Measurements from ENCODE around the gene LAMA3. TPM values are rescaled to one million over a fixed set of nuclear protein-coding genes. Genes with fewer than 3 reads are reported as not detected.

The LAMA3 gene
- total RNA-seq, 2 donors from 2014 or later: 9.3 to 21.1 TPM

- intact Hi-C loops (cut with DNase I): no loop called here
- no peak for DNase-seq
- ATAC-seq: no peak
- Histone ChIP-seq H3K9me3 (no peaks in the 10 kb centered on the region), H3K4me1 (no peaks in the 10 kb centered on the region), H3K4me3 (no peak overlapping the region), H3K36me3 (replicated peaks in 1 of 2; ENCODE audit: insufficient read depth in 1 of 2, low read depth in 2 of 2) (no peaks in the 10 kb centered on the region), H3K27me3 (no peaks in the 10 kb centered on the region), H3K27ac (no peak overlapping the region)
- 34 to 42% methylated on average over 4 of the region's 4 CpGs for WGBS, 2 donors
- TF ChIP-seq CTCF (IDR thresholded peaks at IDR 0.05) (no peak), POLR2A (IDR thresholded peaks at IDR 0.05) (no peak)
Observed at GRCh38 chr18:23668731-23669130, 20.5 kb upstream of the LAMA3 start.

- Histone ChIP-seq H3K4me1 (no peaks in the 10 kb centered on the region), H3K27me3 (no peaks in the 10 kb centered on the region), H3K27ac (no peak overlapping the region), H3K36me3 (replicated peaks in 1 of 2; ENCODE audit: insufficient read depth in 1 of 2, low read depth in 2 of 2) (no peaks in the 10 kb centered on the region), H3K4me3 (no peak overlapping the region), H3K9me3 (no peaks in the 10 kb centered on the region)
- TF ChIP-seq POLR2A (IDR thresholded peaks at IDR 0.05) (no peak), CTCF (IDR thresholded peaks at IDR 0.05) (no peak)
- ATAC-seq: no peak
- 77 to 88% methylated on average over 8 of the region's 8 CpGs for WGBS, 2 donors
- DNase-seq: no peak
- intact Hi-C loops (cut with DNase I): no loop called here
Observed at GRCh38 chr18:23669202-23669766, 20.0 kb upstream of the LAMA3 start.

- Histone ChIP-seq H3K27me3 (no peaks in the 10 kb centered on the region), H3K4me3 (no peak overlapping the region), H3K4me1 (no peaks in the 10 kb centered on the region), H3K36me3 (replicated peaks in 1 of 2; ENCODE audit: insufficient read depth in 1 of 2, low read depth in 2 of 2) (no peaks in the 10 kb centered on the region), H3K9me3 (no peaks in the 10 kb centered on the region), H3K27ac (no peak overlapping the region)
- TF ChIP-seq POLR2A (IDR thresholded peaks at IDR 0.05) (no peak), CTCF (IDR thresholded peaks at IDR 0.05) (no peak)
- intact Hi-C loops (cut with DNase I): no loop called here
- no peak for DNase-seq
- 78 to 81% methylated on average over 4 of the region's 4 CpGs for WGBS, 2 donors
- no peak for ATAC-seq
Observed at GRCh38 chr18:23669804-23670405, 19.3 kb upstream of the LAMA3 start.

- peak; percentile 48 for ATAC-seq
- 47 to 71% methylated on average over 1 of the region's 1 CpG for WGBS, 2 donors
- Histone ChIP-seq H3K9me3 (no peaks in the 10 kb centered on the region), H3K27me3 (no peaks in the 10 kb centered on the region), H3K4me3 (no peak overlapping the region), H3K27ac (no peak overlapping the region), H3K4me1 (no peaks in the 10 kb centered on the region), H3K36me3 (replicated peaks in 1 of 2; ENCODE audit: insufficient read depth in 1 of 2, low read depth in 2 of 2) (no peaks in the 10 kb centered on the region)
- DNase-seq: peak in 1 of 4 donors; percentile 7
- TF ChIP-seq POLR2A (IDR thresholded peaks at IDR 0.05) (no peak), CTCF (IDR thresholded peaks at IDR 0.05) (no peak)
- intact Hi-C loops (cut with DNase I): no loop called here
Observed at GRCh38 chr18:23671564-23671963, 17.7 kb upstream of the LAMA3 start.

- Histone ChIP-seq H3K4me1 (no peaks in the 10 kb centered on the region), H3K27me3 (no peaks in the 10 kb centered on the region), H3K36me3 (replicated peaks in 1 of 2; ENCODE audit: insufficient read depth in 1 of 2, low read depth in 2 of 2) (no peaks in the 10 kb centered on the region), H3K27ac (no peak overlapping the region), H3K4me3 (no peak overlapping the region), H3K9me3 (no peaks in the 10 kb centered on the region)
- 48 to 66% methylated on average over 1 of the region's 1 CpG for WGBS, 2 donors
- TF ChIP-seq POLR2A (IDR thresholded peaks at IDR 0.05) (no peak), CTCF (IDR thresholded peaks at IDR 0.05) (no peak)
- intact Hi-C loops (cut with DNase I): no loop called here
- ATAC-seq (no peak), DNase-seq (no peak)
Observed at GRCh38 chr18:23673725-23674124, 15.5 kb upstream of the LAMA3 start.
